ENCODE results near the gene RAMP3.

RAMP3 gene

GRCh38 chr7:45223728-45224630 is 66.4 kb downstream of the RAMP3 start:
- no peak for DNase-seq (ENCODE audit: low spot score)

DNA sequence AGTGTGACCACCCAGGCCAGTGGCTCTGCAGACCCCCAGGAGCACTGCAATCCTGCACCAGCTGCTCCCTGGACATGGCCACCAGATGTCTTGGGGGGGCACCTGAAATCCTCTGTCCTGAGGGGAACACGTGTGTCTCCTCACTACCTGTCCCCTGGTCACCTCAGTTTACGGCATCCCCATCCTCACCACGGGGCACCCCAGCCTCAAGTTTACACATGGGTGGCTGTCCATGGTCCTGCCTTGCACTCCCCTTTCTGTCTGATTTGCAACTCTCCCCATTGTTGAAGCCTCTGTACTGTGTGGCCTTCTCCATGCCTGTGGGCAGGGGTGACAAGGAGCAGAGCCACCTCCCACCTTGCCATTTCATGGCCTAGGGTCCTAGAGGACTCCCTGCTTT is 67.2 kb downstream of the RAMP3 start:
- DNase-seq (ENCODE audit: low spot score), result no peak

DNA sequence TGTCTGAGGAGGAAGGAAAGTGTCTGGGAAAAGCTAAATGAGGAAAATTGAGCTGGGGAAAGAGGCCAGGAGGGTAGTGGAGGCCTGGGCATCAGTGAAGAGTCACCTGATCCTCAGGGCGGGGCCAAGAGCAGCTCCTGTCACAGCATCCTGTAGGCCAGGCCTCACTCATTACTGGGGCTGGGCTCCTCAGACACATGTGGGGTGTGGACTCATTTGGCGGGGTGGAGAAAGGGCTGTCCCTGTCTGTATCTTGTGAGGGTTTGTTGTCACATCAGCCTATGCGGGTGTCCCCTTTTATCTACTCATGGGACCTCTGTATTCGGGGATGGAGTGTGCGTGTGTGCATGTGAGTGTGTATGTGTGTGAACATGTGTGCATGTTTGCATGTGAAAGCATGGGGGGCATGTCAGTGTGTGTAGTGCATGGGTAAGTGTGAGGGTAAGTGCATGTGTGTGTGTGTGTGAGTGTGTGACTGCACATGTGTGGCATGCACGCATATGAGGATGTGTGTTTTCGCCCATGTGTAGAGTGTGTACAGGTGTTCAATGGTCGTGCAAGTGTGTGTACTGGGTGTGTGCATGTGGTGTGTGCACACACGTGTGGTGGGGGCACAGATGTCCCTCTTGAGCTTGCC is 67.8 kb downstream of the RAMP3 start:
- no peak for DNase-seq (ENCODE audit: low spot score)

DNA sequence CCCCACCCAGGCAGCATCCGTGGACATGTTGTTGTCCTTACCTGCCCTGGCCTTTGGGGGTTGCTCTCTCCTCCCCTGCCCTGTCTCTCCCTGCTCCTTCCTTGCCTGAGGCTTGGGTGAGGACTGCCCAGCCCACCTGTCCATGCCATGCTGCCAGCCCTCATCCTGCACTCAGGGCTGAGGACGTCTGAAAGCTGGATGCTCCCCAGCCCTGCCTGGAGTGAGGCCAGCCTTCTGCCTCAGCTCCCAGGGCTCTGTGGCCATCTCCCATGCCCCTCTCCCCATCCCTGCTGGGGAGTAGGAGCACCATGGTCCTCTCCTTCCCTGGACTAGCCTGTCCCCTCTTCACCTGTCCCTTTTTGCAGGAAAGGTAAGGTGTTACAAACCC is 68.4 kb downstream of the RAMP3 start:
- DNase-seq (ENCODE audit: low spot score), result no peak

- no peak for DNase-seq (ENCODE audit: low spot score)
These were observed 71.7 kb downstream of the RAMP3 start for GRCh38 chr7:45229156-45229920.

GRCh38 chr7:45230083-45230482 is 72.5 kb downstream of the RAMP3 start:
- DNase-seq (ENCODE audit: low spot score), result no peak

GRCh38 chr7:45230611-45231165 is 73.1 kb downstream of the RAMP3 start:
- no peak for DNase-seq (ENCODE audit: low spot score)

DNA sequence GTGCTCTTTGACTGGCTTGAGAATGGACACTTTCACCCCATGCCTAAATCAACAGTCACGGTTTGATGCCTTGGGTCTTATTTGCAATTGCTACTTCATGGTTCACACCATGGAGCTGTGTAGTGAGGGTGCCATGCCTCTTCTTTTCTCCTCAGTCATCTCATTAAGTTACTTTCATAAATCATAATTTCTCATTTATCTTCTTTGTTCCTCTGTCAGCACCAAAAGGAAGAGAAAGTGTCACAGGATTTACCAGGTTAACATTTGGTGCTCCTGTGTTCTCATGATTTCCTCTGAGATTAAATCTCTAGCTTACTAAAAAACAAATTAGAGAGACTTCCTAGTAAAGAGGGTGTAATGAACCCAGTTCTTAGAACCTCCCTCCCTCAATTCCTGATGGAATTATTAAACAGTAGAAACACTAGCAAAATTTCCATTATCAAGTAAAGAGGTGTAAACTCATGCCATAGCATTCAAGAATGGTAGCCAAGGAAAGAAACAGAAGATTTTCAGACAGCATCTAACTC is 75.7 kb downstream of the RAMP3 start:
- no peak for DNase-seq (ENCODE audit: low spot score)
